ENCODE measurements around the gene MLLT6. TPM values are rescaled to one million over a fixed set of nuclear protein-coding genes. Genes with fewer than 3 reads are reported as not detected.

Gene MLLT6
- total and polyA plus RNA-seq, 2 of the 13 experiments (the other 11 are each of a cell fraction or from before 2014, with no cell fraction given): 50.7 to 69.5 TPM

GRCh38 chr17:38746004-38746848, 41.2 kb downstream of the MLLT6 start (continued):
- TF ChIP-seq GPBP1L1 (CRISPR knock-in tag; IDR thresholded peaks at IDR 0.05): no peak
- no peak for TF ChIP-seq TIGD3 (CRISPR knock-in tag; IDR thresholded peaks at IDR 0.05; ENCODE audit: borderline replicate concordance)
- TF ChIP-seq KAT2B (IDR thresholded peaks at IDR 0.05; ENCODE audit: borderline replicate concordance, low read depth, low read length): no peak
- peak; percentile 31 for TF ChIP-seq TGIF2 (CRISPR knock-in tag; IDR thresholded peaks at IDR 0.05)
- peak; percentile 70 for TF ChIP-seq THAP11 (CRISPR knock-in tag; IDR thresholded peaks at IDR 0.05)
- TF ChIP-seq HOXA9 (CRISPR knock-in tag; IDR thresholded peaks at IDR 0.05; ENCODE audit: borderline replicate concordance): 0 out of 2 replicates have a peak, but pooled peaks have one; percentile 55
- TF ChIP-seq ZNF749 (CRISPR knock-in tag; IDR thresholded peaks at IDR 0.05; ENCODE audit: borderline replicate concordance): peak; percentile 42; the same call in 1 of the 2 replicates
- TF ChIP-seq SMAD3 (CRISPR knock-in tag; IDR thresholded peaks at IDR 0.05): peak; percentile 82; the same call in 1 of the 2 replicates
- 0 out of 2 replicates have a peak, but pooled peaks have one; percentile 36 for TF ChIP-seq PCBP1 (IDR thresholded peaks at IDR 0.05; ENCODE audit: borderline replicate concordance, low read depth, low read length)
- no peak for TF ChIP-seq PREB (CRISPR knock-in tag; IDR thresholded peaks at IDR 0.05)
- TF ChIP-seq ZNF558 (CRISPR knock-in tag; IDR thresholded peaks at IDR 0.05; ENCODE audit: borderline replicate concordance): no peak
- no peak for TF ChIP-seq RNF219 (CRISPR knock-in tag; IDR thresholded peaks at IDR 0.05)
- 0 out of 2 replicates have a peak, but pooled peaks have one; percentile 72 for TF ChIP-seq ZFP90 (CRISPR knock-in tag; IDR thresholded peaks at IDR 0.05; ENCODE audit: borderline replicate concordance)
- no peak for TF ChIP-seq ZNF333 (CRISPR knock-in tag; IDR thresholded peaks at IDR 0.05; ENCODE audit: borderline replicate concordance)
- no peak for TF ChIP-seq ZNF33B (CRISPR knock-in tag; IDR thresholded peaks at IDR 0.05)
- TF ChIP-seq WIZ (CRISPR knock-in tag; IDR thresholded peaks at IDR 0.05): no peak
- TF ChIP-seq ZNF30 (CRISPR knock-in tag; IDR thresholded peaks at IDR 0.05): no peak
- no peak; the same call in 1 of the 2 replicates for TF ChIP-seq ATF1 (CRISPR knock-in tag; IDR thresholded peaks at IDR 0.05)
- TF ChIP-seq LRRFIP1 (CRISPR knock-in tag; conservative IDR thresholded peaks at IDR 0.05): no peak
- no peak for TF ChIP-seq HNRNPUL1 (IDR thresholded peaks at IDR 0.05; ENCODE audit: low read depth, low read length)

All from HepG2 (cell line).